Superior temporal gyrus (tissue), 1 donor: ENCODE results near the gene RASIP1.
"Not testable (repeated sequence)": the region's sequence is repeated elsewhere in the genome, so short reads cannot be mapped to it uniquely, and the experiment has no call there.

ENCODE experiments used
- DNase-seq: peaks from one replicate; pipeline ENCODE4 v3.0.0-alpha.2; 2016; ENCODE audit errors: extremely low spot score

The RASIP1 gene

GRCh38 chr19:48740164-48740972 lies at the start of gene RASIP1:
Gene RASIP1, minus strand, starts transcription at chr19:48740610. Its CDS starts 328 bp downstream, at chr19:48740282.
- no peak for DNase-seq

- DNase-seq: not testable (repeated sequence)
Measured at GRCh38 chr19:48787331-48787730, 46.9 kb upstream of the RASIP1 start.

DNA sequence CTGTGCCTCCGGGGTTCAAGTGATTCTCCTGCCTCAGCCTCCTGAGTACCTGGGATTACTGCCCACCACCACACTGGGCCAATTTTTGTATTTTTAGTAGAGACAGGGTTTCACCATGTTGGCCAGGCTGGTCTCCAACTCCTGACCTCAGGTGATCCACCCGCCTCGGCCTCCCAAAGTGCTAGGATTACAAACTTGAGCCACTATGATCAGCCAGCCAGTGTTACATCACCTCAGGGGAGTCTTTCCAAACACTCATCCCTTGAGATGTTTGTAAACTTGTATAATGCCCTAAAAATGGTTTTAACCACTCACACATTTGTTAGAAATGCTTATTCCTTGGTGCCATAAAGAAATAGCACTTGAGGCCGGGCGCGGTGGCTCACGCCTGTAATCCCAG lies 46.0 kb upstream of the RASIP1 start:
- DNase-seq: not testable (repeated sequence)

DNA sequence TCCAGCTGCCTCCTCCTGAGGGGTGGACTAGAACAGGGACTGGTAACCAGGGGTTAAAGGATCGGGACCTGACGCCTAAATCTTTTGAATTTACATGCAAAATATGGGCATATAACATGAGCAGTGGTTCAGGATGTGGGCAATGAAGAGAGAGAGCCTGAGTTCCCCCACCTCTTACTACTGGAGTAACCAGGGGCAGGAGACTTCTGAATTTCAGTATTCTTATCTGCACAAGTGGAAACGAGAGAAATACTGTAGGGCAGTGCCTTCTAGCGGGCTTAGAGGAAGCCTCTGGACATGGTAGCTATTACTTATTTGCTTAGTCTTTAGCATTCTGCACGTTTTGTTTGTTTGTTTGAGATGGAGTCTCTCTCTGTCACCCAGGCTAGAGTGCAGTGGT lies 44.1 kb upstream of the RASIP1 start:
- no peak for DNase-seq

DNA sequence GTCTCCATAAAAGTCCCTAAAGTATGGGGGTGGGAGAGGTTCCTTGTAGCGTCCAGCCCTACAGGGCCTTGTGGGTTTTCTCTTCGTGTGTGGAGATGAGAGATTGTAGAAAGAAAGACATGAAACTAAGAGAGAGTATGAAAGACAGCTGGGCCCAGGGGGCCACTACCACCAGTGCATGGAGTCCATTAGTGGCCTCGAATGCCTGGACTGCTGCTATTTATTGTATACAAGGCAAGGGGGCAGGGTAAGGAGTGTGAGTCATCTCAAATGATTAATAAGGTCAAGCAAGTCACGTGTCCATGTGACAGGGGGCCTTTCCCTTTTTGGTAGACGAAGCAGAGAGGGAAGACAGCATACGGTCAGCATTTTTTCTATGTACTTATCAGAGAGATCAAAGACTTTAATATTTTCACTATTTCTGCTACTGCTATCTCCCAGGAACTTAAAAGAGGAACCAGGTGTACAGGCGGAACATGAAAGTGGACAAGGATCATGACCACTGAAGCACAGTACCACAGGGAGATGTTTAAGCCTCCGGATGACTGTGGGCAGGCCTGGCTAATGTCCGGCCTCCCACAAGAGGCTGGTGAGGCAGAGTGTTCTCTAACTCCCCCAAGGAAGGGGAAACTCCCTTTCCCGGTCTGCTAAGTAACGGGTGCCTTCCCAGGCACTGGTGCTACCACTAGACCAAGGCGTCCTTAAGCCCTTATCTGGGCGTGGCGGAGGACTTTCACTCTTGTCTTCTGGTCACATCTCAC lies 40.4 kb upstream of the RASIP1 start:
- DNase-seq: no peak

GRCh38 chr19:48779636-48780035 lies 39.2 kb upstream of the RASIP1 start:
- DNase-seq: no peak

- no peak for DNase-seq
Measured at GRCh38 chr19:48777720-48778119, 37.3 kb upstream of the RASIP1 start.

DNA sequence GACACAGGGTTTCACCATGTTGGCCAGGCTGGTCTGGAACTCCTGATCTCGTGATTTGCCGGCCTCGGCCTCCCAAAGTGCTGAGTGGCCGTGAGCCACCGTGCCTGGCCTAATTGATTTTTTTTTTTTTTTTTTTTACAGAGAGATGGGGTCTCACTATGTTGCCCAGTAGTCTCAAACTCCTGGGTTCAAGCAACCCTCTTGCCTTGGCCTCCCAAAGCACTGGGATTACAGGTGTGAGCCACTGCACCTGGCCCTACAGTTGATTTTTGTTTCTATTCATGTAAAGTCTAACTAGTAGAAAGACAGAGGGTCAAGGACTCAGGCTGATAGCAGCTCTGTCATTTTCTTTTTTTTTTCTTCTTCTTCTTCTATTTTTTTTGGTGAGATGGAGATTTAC lies 36.7 kb upstream of the RASIP1 start:
- no peak for DNase-seq

DNA sequence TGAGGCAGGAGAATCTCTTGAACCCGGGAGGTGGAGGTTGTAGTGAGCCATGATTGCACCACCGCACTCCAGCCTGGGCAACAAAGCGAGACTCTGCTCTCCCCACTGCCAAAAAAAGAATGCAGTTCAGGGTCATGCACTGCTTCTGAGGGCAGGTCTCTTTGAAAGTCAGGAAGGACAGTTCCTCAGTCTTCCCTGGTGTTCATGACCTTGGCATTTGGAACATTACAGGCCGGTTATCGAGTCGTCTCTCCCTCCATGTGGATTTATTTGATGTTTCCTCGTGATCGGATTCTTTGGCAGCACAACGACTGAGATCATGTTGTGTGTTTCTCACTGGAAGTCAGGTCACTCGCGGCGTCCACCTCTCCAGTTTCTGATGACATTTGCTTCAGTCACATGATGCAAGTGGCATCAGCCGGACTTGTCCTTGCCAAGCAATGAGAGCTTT lies 32.1 kb upstream of the RASIP1 start:
- no peak for DNase-seq

DNA sequence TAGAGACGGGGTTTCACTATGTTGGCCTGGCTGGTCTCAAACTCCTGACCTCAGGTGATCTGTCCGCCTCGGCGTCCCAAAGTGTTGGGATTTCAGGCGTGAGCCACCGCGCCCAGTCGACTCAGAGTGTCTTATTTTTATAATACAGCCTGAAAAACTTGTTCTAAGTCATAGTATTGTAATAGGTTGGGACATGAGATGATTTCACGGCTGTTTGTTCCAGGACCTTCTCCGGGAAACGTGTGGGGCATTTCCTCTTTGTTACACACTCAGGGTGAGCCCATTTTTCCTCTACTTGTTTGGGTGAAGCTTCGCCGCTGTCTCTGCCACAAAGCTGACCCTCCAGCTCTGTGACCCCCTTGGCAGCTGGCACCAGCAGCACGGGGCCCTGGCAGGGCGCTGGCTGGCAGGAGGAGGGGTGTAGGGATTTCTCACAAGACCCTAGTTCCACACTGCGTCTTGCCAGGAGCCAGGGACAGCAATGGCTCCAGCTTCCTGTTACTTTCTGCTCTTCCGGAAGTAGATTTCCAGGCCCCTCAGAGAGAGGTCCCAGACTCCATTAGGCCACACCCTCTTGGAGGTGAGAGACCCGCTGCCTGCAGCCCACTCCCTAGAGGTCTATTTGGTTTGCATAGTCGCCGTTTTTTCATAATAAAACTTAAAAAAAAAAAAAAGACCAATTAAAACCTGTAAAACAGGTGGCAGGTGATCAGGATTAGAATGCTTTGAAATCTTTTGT lies 30.5 kb upstream of the RASIP1 start:
- DNase-seq: no peak

GRCh38 chr19:48770266-48770665 lies 29.9 kb upstream of the RASIP1 start:
- DNase-seq: no peak

GRCh38 chr19:48768994-48769713 lies 28.7 kb upstream of the RASIP1 start:
- no peak for DNase-seq

- DNase-seq: not testable (repeated sequence)
Measured at GRCh38 chr19:48768171-48768753, 27.9 kb upstream of the RASIP1 start.

GRCh38 chr19:48765816-48766215 lies 25.4 kb upstream of the RASIP1 start:
- not testable (repeated sequence) for DNase-seq

DNA sequence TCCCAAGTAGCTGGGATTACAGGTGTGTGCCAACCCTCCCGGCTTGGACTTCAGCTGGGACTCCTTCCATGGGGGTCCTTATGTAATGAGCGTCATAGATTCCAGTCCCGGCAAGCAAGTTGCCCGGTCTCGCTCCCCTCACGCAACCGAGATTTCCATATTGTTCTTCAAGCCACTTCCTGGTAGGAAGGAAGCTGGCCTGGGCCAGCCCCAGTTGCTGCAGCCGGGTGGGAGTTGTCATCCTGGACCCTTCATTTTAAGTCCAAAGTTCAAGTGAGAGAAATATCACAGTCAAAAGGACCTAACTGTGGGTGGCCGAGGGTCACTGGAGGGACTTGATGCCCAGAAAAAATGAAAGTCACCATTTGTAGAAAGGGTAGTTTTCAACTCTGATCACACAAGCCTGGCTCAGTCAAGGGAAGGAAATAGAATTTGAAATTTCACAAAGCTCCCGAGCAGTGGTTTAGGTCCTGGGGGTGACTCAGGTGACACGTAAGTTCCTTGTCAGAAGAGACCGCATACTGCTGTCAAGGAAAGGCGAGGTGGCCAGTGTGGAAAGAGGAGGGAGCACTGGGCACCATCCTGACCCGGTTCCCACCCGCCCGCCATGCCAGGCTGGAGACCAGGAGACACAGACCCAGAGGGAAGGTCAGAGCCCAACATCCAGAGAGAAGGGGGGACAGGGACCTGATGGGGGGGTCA lies 20.2 kb upstream of the RASIP1 start:
- DNase-seq: no peak

GRCh38 chr19:48757741-48758144 lies 17.3 kb upstream of the RASIP1 start:
- DNase-seq: no peak

DNA sequence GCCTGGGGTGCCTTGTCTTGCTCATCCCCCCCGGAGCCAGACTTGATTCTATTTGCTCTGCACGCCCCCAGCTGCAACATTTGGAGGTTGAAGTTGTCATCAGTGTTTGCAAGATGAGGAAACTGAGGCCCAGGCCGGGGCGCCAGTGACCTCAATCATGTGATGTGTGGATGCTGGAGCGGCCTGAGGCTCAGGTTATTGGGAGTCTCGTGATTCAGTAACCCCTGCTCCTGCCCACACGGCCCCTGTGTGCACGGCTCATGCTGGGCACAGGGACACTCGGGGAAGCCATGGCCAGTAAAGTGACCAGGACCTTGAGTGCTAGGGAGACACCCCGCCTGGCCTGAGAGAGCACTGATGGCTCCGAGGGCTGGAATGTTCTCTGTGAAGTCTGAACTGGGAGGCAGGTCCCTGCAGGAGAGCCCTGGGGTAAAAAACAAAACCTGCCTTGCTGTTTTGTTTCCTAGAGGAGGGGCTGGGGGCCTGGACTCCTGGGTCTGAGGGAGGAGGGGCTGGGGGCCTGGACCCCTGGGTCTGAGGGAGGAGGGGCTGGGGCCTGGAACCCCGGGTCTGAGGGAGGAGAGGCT lies 16.8 kb upstream of the RASIP1 start:
- DNase-seq: no peak

- no peak for DNase-seq
Measured at GRCh38 chr19:48756686-48757085, 16.3 kb upstream of the RASIP1 start.

DNA sequence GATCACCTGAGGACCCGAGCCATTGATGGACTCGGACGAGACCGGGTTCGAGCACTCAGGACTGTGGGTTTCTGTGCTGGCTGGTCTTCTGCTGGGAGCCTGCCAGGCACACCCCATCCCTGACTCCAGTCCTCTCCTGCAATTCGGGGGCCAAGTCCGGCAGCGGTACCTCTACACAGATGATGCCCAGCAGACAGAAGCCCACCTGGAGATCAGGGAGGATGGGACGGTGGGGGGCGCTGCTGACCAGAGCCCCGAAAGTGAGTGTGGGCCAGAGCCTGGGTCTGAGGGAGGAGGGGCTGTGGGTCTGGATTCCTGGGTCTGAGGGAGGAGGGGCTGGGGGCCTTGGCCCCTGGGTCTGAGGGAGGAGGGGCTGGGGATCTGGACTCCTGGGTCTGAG lies 15.8 kb upstream of the RASIP1 start:
- DNase-seq: no peak

GRCh38 chr19:48755787-48756186 lies 15.4 kb upstream of the RASIP1 start:
- DNase-seq: no peak
